AG04449 (cell line): ENCODE data around the gene INSC.

ENCODE experiments used
- CTCF ChIA-PET: fragments of 350-600 bp; formaldehyde crosslinking; extraction: SDS; loops from one replicate; lab custom pipeline; 2021; ENCODE audit warnings: antibody characterized with exemption; lab: Yijun Ruan, JAX
- POLR2A ChIA-PET: fragments of 400-600, 350-600 bp; formaldehyde crosslinking; extraction: SDS; loops from one replicate; lab custom pipeline; 2020; ENCODE audit warnings: antibody characterized with exemption, inconsistent platforms; lab: Yijun Ruan, JAX
- DNase-seq: peaks from one replicate; pipeline ENCODE4 v3.0.0-alpha.2; 2010; ENCODE audit warnings: low read depth, low spot score
- H3K4me3 ChIP-seq: 2 replicates; pipeline ENCODE4 v1.5.1; 2011; ENCODE audit warnings: low read depth, mild to moderate bottlenecking, control low read depth, low read length
- TF ChIP-seq, protein P1 (sequence below): IDR thresholded peaks from one replicate; pipeline ENCODE4 v1.5.1; 2011; ENCODE audit warnings: mild to moderate bottlenecking, moderate library complexity, low read length, control low read depth, inconsistent platforms; ENCODE audit not compliant: insufficient read depth; ENCODE audit errors: missing control alignments

Gene INSC

DNA sequence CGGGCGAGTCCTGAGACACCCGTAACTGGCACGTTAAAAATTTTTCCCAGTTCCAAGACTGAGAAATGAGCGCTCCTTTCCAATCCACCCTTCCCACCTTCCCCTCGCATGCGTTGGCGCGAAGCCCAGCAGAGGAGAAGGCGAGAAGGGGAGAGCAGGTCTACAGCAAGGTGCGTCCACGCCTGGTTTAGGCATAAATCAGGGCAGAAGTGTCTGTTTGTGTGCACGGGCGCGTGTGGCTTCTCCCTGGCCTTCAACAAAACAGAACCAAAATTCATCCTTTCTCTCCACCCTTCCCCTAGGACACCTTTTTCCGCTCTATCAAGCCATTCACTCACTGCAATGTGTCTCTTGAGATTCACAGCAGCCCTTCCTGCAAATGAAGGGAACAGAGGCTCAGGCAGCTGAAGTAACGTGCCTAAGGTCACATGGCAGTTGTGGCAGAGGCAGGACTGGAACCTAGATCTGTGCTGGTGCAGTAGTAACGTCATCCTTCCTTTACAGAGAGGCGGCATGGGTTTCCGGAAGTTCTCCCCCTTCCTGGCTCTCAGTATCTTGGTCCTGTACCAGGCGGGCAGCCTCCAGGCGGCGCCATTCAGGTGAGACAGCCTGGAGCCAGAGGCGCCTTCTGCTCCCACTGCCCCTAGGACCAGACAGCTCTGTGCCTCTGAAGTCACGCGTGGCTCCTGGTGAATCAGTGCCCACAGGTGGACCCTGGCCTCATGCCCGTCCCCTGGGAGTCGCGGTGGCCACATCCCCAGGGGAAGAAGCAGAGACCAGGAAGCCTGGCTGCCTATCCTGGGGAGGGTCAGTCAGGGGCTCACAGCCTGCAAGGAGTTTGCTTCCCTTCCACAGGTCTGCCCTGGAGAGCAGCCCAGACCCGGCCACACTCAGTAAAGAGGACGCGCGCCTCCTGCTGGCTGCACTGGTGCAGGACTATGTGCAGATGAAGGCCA is 40.2 kb upstream of the INSC start:
- TF ChIP-seq, protein P1, sequence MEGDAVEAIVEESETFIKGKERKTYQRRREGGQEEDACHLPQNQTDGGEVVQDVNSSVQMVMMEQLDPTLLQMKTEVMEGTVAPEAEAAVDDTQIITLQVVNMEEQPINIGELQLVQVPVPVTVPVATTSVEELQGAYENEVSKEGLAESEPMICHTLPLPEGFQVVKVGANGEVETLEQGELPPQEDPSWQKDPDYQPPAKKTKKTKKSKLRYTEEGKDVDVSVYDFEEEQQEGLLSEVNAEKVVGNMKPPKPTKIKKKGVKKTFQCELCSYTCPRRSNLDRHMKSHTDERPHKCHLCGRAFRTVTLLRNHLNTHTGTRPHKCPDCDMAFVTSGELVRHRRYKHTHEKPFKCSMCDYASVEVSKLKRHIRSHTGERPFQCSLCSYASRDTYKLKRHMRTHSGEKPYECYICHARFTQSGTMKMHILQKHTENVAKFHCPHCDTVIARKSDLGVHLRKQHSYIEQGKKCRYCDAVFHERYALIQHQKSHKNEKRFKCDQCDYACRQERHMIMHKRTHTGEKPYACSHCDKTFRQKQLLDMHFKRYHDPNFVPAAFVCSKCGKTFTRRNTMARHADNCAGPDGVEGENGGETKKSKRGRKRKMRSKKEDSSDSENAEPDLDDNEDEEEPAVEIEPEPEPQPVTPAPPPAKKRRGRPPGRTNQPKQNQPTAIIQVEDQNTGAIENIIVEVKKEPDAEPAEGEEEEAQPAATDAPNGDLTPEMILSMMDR, result peak; percentile 82
- peak overlapping the region; percentile 29; the same call in 1 of the 2 replicates for H3K4me3 ChIP-seq
- POLR2A ChIA-PET, result no interaction called here
- CTCF ChIA-PET, result interaction anchor here (0.9 to 7.2 kb wide), 25 partner anchors 8 to 298 kb away, joined by 3 to 110 read pairs (median 4); no protein-coding TSS in a partner anchor
- no peak for DNase-seq

DNA sequence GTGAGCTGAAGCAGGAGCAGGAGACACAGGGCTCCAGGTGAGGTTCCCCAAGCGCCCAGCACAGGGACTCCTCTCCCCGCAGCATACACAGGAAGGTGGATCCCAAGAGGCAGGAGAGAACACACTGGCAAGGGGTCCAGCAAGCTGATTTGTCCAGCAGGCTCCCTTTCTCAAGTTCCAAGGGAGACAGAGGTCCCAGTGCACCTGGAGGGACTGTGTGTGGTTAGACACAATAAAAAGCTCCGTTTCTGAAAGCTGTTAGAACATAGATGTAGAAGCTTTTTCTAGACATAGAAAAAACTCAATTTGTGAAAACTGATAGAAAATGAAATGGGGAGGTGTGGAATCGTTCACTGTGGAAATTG is 39.6 kb upstream of the INSC start:
- ChIA-PET CTCF (interaction anchor here (0.9 to 7.2 kb wide), 21 partner anchors 14 to 298 kb away, joined by 3 to 110 read pairs (median 4); no protein-coding TSS in a partner anchor), POLR2A (no interaction called here)
- TF ChIP-seq, protein P1, result no peak
- no peak overlapping the region for H3K4me3 ChIP-seq
- DNase-seq, result no peak

DNA sequence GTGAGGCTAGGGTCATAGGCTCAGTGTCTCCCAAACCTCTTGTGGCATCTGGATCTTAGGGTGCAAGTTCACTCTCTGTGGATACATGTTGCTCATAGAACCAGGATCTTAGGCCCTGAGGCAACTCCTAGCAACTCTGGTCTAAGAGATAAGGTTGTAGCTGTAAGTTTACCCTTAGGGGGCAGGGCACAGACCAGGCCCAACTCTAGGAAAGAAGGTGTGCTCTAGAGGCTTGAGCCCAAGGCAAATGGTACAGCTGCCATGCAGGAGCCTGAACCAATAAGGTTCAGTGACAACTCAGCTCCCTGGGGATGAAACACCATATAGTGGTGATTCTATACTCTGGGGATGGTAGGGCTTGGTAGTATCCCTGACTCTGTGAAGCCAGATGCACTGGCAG is 23.5 kb upstream of the INSC start:
- DNase-seq, result no peak
- ChIA-PET POLR2A (no interaction called here), CTCF (interaction anchor here (1.0 to 3.9 kb wide), 5 partner anchors 10 to 117 kb away, joined by 3 to 26 read pairs (median 3); partner anchors contain the start of gene CALCB)
- TF ChIP-seq, protein P1, result no peak
- H3K4me3 ChIP-seq, result no peak overlapping the region

DNA sequence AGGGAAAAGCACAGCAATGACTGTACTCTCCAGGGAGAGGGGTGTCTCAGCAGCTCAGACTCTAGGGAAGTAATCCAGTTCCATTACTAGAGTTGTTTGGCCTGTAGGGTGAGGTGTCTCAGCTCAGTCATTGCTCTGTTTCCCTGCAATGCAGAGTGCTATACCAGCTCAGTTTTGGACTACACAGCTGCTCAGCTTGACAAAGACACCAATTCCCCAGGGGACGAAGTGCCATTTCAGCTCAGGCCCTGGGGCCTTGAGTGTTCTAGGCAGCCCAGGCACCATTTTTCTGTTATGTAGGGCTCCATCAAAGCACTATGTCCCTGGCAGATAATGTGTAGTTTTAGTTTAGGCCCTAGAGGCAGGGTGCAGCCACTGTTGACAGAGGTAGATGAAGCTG is 23.1 kb upstream of the INSC start:
- H3K4me3 ChIP-seq, result no peak overlapping the region
- no peak for DNase-seq
- ChIA-PET CTCF (interaction anchor here (1.0 to 3.9 kb wide), 4 partner anchors 9 to 68 kb away, joined by 3 to 26 read pairs (median 4); partner anchors contain the start of gene CALCB), POLR2A (no interaction called here)
- TF ChIP-seq, protein P1, result no peak

DNA sequence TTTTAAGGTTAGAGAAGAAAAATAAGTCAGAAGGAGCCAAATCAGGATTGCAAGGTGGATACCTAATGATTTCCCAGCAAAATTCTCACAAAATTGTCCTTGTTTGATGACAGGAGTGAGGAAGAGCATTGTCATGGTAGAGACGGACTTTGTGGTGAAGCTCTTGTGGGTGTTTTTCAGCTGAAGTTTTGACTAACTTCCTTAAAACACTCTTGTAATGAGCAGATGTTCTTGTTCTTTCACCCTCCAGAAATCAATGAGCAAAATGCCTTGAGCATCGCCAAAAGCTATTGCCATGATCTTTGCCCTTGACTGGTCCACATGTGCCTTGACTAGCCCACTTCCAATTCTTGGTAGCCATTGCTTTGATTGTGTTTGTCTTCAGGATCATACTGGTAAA is 21.3 kb upstream of the INSC start:
- ChIA-PET POLR2A (no interaction called here), CTCF (interaction anchor here (0.7 to 3.9 kb wide), 3 partner anchors 8 to 117 kb away, joined by 3 to 26 read pairs (median 4); no protein-coding TSS in a partner anchor)
- no peak for DNase-seq
- no peak overlapping the region for H3K4me3 ChIP-seq
- TF ChIP-seq, protein P1, result no peak

DNA sequence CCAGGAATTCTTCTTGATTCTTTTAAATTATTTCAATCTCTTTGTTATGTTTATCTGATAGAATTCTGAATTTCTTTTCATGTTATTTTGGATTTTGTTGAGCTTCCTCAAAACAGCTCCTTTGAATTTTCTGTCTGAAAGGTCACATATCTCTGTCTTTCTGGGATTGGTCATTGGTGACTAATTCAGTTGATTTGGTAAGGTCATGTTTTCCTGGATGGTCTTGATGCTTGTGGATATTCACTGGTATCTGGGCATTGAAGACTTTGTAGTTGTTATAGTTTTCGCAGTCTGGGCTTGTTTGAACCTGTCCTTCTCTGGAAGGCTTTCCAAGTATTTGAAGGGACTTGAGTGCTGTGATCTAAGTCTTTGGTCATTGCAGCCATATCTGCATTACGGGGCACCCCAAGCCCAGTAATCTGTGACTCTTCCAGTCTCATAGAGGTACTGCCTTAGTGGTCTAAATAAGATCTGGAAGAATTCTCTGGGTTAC is 18.9 kb upstream of the INSC start:
- no peak overlapping the region for H3K4me3 ChIP-seq
- POLR2A ChIA-PET, result interaction anchor here (0.6 kb wide), 1 partner anchor 70 kb away, joined by 3 read pairs; no protein-coding TSS in a partner anchor
- DNase-seq, result no peak
- TF ChIP-seq, protein P1, result no peak
- CTCF ChIA-PET, result interaction anchor here (1.6 to 13.6 kb wide), 3 partner anchors 20 to 112 kb away, joined by 13 to 373 read pairs (median 203); no protein-coding TSS in a partner anchor
